GM19025 (cell line): Measurements from ENCODE around the gene GIT2.
"Not testable (repeated sequence)": the region's sequence is repeated elsewhere in the genome, so short reads cannot be mapped to it uniquely, and the experiment has no call there.

Experiments used
- ATAC-seq: cut with Tn5 transposase; IDR thresholded peaks from one replicate; pipeline ENCODE4 v1.9.1; 2021; ENCODE audit warnings: mild to moderate bottlenecking, low read depth, moderate library complexity; ENCODE audit not compliant: unreplicated experiment

GIT2 gene

DNA sequence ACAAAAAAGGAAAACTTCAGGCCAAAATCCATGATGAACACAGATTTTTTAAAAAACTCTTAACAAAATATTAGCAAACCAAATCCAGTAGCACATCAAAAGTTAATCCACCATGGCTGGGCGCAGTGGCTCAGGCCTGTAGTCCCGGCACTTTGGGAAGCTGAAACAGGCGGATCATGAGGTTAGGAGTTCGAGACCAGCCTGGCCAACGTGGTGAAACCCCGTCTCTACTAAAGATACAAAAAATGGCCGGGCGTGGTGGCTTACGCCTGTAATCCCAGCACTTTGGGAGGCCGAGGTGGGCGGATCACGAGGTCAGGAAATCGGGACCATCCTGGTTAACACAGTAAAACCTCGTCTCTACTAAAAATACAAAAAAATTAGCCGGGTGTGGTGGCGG is 9.9 kb downstream of the GIT2 start:
- ATAC-seq = not testable (repeated sequence)

DNA sequence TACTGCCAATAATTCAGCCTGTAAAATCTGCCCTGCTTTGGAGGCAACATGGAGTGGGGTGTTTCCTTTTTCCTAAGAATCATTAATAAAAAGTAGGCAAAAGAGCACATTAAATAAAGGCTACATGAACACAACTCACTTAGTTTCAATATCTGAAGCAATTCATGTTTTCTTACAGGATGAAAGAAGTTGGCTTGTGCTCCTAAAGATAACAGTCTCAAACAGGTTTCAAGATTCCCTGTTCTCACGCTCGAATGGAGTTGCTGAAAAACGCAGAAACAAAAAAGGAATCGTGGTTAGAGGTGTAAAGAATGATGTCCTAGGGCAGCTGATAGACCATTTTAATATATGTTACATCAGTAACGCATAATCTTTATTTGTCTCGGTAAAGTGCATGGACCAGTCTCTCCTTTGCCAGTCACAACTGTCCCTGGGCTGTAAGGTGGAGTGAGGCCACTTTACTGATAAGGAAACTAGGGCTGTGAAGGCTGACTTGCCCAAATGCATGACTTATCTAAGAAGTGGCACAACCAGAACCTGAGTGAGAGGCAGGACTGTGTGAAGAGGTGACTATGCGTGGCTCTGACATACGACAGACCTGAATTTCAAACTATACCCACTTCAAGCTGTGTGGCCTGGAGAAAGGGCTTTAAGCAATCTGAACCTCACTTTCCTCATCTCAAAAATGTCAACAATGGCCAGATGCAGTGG is 12.6 kb downstream of the GIT2 start:
- ATAC-seq = no peak

DNA sequence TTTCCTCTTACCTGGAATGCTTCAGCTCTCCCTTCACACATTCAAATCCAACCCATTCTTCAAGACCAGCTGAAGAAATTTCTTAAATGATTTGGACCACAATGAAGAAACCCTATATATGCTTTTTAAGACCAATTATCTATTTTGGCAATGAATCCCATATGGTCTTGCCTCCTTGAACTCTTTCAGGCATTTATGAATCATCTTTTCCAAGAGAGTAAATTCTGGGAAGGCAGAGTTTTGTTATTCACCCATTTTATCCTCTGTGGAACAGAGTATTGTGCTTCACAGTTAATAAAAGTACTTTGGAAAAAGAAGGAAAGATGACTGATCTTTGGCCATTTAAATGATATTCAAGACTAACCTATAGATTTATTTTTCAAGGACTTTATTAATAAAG is 14.0 kb downstream of the GIT2 start:
- ATAC-seq = no peak

DNA sequence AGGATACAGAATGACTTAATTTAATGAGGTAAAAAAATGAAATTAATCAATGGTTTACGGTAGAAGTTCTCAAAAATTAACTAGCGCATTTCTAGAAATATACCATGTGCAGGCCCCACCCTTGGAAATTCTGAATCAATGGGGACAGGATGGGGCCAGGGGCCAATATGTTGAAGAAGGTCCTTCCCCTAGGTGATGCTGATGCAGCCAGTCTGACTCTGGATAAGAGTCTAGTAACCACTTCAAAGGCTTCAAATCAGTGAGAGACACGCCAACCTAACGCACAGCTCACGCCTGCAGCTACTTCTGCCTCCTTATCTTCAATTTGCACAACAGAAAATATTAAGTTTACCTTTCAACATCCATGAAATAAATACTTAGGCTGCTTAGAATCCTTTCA is 14.9 kb downstream of the GIT2 start:
- ATAC-seq = no peak

DNA sequence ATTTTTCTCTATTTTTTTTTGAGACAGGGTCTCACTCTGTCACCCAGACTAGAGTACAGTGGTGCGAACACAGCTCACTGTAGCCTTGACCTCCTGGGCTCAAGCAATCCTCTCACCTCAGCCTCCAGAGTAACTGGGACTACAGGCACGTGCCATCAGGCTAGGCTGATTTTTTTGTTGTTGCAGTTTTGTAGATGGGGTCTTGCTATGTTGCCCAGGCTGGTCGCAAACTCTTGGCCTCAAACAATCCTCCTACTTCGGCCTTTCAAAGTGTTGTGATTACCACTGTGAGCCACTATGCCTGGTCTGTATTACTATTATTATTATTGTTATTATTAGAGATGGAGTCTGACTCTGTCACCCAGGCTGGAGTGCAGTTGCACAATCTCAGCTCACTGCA is 23.3 kb downstream of the GIT2 start:
- no peak for ATAC-seq

DNA sequence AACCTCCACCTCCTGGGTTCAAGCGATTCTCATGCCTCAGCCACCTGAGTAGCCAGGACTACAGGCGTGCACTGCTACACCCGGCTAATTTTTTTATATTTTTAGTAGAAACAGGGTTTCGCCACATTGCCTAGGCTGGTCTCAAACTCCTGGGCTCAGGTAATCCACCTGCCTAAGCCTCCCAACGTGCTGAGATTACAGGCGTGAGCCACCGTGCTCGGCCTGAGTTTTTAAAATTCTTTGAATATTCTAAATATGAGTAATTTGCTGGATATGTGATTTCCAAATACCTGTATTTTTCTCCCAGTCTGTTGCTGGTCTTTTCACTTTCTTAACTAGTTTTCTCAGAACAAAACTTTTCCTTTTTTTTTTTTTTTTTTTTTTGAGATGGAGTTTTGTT is 27.4 kb downstream of the GIT2 start:
- no peak for ATAC-seq

DNA sequence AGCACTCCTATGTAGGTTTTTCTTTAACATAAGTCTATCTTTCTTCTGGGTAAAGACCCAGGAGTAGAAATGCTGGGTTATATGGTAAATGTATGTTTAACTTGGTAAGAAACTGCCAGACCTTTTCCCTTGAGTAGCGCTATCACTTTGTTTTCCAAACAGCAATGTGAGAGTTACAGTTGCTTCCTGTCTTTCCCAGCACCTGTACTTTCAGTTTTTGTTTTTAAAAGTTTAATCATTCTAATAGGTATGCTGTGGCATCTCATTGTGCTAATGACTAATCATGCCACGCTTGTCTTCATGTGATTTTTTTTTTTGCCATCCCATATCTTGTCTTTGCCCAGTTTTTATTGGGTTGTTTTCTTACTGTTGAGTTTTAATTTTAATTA is 28.1 kb downstream of the GIT2 start:
- ATAC-seq = no peak

DNA sequence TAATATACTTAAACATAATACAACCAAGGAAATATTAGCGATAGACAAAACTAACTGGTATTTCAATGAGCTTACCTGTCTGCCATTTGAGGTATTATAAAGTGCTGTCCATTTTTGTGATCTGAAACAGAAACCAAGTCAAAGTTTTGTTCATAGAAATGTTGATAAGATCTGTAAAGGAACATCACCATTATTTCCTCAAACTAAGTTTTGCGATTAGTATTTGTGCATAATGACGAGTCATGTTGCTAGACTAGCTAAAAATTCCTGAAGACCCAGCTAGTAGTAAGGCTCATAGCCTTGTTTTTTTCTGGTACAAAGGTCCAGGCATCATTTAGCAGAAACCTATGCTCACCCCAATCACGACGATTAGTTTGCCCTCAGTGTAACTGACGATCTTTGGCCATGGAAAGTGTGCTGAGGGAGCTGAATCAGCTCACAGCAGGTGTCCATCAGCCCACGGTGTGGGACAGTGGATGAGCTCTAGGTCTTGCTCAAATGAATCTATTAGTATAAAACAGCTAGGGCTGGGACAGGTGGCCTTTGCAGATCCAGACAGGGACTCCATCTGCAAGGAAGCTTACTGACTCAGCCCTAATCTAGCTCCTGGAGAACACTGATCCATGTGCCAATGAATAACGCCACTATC is 28.7 kb downstream of the GIT2 start:
- ATAC-seq = no peak

DNA sequence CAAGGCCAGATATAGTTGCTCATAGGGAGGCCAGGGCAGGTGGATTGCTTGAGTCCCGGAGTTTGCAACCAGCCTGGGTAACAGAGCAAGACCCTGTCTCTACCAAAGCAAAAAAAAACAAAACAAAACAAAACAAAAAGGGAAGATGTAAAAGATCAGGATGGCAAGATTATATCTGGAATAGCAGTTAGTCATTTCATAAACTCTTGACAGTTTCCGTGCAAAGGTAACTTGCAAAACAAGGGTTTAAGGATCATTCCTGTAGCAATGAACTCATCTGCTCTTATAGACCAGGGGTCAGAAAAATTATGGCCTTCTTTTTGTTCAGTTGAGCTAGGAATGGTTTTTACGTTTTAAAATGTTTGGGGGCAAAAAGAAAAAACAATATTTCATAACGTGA is 29.6 kb downstream of the GIT2 start:
- ATAC-seq = no peak

DNA sequence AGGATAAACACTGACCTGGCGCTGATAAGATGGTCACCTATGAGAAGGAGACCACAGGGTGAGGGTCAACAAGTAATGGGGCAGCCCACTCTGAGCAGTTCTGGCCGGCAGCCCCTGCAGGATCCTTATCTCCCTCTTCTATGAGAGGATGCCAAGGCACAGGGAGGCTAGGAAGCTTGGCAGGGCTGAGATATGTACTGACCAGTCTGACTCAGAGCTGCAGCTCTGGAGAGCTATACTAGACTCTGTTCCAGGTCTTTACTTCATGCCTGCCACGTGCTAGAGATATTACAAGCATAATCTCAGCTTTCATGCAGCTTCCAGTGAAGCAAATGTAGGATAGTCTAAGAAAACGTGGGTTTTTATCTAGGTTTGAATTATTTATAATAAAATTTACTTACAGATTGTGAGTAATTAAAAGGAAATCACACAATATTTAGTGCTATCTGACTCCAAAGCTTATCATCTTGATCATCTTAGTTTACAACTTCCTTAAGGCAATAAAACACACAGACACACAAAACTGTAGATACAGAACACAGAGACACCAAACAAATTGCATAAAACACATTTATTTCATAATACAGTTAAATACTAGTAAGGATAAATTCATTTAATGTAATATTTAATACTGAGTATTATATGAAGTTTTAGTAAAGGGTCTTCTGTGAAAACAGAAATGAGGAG is 32.3 kb downstream of the GIT2 start:
- no peak for ATAC-seq

DNA sequence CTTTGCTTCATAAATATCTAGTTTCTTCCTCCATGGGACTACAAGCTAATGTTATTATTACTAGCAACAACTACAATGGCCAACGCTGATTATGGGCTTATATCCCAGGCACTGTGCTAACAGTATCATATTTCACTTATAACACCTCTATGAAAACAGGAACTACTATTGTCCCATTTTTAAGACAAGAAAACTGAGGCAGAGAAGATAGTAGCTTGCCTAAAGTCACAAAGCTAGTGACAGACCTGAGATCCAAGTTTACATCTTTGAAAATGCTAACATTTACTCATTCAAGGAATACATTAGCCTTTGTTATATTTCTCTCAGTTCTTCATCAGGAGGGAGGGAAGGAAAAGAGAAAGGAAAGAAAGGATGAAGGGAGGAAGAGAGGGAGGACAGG is 32.8 kb downstream of the GIT2 start:
- no peak for ATAC-seq

DNA sequence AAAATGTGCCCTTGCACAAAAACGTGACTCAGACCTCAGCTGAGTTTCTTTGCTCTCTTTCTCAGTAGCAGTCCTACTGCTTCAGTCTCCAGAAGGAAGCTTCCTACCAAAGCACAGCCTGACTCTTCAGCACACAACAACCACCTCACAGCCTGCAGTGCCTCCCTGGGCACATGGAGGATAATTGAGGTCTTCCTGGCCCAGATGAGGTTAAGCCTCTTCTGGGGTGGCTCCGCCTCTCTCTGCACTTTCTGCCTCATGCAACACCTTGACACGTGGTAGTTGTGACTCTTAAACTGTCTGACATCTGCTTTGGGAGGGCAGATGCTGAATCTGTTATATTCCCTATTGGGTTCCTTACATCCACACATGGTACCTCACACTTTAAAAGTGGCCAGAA is 33.8 kb downstream of the GIT2 start:
- no peak for ATAC-seq

DNA sequence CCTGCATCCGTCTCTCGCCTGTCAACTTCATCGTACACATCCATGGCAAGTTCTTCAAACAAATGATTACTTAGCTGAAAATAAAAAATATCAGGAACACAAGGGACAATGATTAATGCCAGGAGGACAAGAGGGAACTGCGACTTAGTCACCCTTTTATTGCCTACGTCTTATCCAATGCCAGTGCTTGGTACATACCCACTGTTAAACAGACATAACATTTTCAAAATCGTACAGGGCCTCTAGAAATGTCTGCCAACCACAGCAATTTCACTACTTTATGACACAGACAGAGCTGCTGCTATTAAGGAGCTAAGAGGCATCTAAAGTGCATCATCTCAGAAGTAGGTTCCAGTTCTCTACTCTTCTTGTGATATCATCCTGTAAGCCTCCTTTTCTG is 34.6 kb downstream of the GIT2 start:
- ATAC-seq = no peak

DNA sequence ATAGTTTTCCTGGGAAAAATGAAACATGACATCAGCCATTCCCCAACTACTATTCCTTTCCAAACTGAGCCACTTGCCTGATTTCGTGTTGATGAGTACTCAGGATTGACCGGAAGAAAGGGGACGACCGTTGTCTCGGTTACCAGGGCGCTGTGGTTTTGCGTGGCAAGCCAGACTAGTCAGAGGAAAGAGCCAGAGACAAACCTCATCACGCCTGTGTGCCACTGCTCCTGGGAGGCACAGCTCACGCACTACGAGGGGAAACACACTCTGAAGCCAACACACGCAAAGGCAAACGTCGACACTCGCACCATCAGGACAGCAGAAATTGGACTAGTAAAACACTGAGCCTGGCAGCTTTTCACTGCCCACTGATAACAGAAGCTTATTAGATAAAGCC is 35.0 kb downstream of the GIT2 start:
- ATAC-seq = no peak

DNA sequence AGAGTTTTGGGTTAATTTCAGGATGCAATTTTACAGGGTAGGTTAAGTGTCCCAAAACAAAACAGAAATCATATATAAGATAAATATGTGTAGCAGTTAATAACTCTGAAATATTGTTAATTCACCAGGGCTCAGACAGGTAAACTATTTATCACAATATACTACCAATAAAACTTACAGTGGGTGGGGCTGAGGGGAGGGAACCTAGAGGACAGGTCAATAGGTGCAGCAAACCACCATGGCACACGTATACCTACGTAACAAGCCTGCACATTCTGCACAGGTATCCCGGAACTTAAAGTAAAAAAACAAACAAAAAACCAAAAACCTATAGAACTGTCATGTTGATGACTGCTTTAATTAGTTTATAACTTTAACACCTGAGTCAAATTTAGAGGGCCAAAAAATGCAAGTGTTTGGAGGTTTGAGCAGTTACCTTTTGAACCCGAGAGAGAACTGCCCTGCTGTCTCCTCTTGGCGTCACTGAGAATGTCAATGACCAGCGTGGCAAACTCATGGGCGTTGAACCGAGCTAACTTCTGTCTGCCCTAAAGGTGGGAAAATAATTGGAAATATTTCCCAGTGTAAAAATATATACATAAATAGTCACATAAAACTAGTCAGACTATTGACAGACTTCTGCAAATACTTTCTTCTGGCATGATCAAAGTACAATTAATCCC is 36.6 kb downstream of the GIT2 start:
- ATAC-seq = no peak

DNA sequence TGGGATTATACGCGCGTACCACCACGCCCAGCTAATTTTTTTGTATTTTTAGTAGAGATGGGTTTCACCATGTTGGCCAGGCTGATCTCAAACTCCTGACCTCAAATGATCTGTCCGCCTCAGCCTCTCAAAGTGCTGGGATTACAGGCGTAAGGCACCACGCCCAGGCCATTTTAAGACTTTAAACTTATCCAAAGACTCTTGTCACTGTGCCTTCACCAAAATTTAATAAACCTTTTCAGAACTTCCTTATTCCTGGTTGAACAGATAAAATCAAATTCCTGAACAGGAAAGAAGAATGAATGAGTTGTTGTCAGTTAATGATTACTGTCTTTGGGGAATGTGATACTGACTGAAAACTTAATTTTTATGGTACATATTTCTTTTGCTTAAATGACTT is 37.8 kb downstream of the GIT2 start:
- no peak for ATAC-seq

DNA sequence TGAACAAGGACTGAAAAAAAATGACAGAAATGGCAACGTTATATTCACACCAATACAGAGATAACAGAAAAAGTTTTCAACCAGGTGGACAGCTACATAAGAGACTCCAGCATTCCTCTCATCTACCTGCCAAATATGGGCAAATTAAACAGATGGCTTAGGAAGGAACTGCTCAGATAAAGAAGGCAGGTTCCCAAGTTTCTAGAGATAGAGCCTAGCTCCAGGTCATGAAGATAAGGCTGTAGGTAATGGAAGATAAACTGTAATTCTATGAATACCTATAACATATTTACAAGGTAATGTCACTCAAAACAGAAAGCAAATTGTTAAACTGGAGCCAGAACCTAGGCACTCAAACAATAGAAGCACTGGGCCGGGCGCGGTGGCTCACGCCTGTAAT is 42.5 kb downstream of the GIT2 start:
- ATAC-seq = no peak

DNA sequence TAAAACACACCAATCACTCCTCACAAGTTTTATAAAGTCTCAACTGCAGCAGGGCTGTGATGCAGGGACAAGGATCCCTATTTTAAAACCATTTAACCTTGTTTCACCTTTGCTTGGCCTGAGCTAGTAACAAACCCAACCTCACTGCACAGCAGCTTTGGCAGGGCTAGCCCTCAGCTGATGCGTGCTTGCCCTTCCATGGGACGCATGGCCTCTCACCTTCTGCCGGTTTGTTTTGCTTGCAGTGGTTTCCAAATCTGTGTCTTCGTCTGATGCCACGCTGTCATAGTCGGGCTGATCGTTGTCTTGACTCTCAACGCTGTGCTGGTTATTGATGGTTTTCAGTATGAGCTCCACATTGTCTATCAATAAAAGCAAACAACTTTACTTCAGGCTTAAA is 43.3 kb downstream of the GIT2 start:
- no peak for ATAC-seq

DNA sequence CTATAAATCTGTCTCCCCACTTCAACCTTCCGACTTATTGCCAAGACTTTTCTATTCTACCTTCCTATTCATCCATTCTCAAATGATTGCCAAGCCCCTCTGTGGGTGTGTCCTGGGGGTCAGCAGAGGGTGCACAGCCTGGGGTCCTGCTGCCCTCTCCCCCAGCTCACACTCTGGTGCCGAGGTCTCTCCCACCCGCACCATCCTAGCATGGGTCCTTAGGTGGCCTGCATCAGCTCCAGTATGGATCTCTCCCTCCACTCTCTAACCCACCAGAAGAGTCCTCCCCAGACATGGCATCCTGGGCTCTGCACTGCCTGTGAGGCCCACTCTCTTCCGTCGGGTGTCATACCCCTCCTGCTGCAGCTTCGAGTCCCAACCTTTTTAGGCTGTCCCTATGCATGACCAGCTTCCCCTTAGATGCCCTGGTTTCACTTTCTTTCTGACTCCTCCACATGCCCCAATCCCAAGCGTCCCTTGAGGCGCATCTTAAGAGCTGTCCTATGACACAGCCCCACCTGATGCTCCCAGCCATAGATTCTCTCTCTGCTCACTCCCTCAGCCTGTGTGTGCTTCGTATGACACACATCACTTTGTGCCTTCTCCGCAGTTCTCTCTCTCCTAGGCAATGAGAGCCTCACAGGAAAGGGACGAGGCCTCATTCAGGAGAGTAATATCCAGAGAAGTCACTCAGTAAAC is 43.9 kb downstream of the GIT2 start:
- peak; percentile 64 for ATAC-seq

DNA sequence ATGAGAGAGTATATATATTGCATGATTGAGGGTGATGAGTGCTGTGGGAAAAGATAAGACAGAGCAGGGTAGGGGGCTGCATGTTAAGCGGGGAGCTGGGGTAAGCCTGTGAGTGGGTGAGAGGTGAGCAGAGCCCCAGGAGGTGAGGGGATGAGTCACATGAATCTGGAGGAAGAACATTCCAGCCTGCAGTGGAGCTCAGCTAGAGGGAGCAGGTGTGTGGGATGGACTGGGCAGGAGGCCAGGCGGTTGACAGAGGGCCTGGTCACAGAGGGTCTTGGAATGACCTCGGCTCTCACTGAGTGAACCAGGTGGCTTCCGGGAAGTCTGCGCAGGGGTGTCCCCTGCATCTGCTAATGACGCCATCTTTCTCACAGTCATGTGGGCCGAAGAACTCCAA is 44.4 kb downstream of the GIT2 start:
- ATAC-seq = no peak

DNA sequence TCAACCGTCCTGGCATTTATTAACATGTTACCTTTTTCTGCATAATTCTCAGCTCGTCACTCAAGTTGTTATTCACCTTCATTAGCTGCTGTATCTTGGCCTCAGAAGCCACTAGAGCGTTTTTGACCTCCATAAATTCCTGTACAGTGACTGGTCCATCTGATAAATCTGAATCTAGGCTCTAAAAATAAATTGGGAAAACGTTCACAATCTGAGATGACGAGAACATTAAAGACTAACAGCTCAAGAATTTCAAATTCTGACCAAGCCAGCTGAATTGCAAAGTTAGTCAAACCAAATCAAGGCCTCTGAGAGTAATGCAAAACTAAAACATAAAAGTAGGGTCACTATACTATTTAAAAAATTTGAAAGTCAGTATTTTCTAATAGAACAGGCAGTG is 45.0 kb downstream of the GIT2 start:
- no peak for ATAC-seq
